Osteocyte (in vitro differentiated cells): ENCODE measurements around the gene WTAP. TPM values are rescaled to one million over a fixed set of nuclear protein-coding genes. Genes with fewer than 3 reads are reported as not detected.

Source experiments
- DNase-seq: peaks from one replicate; pipeline ENCODE4 v3.0.0; 2021; ENCODE audit warnings: mixed read lengths; ENCODE audit not compliant: unreplicated experiment; ENCODE audit errors: extremely low spot score
- H3K27ac Mint-ChIP-seq: one replicate; pipeline ENCODE4 v1.8.0; 2021; ENCODE audit warnings: mild to moderate bottlenecking, mixed read lengths; ENCODE audit not compliant: unreplicated experiment
- H3K27me3 Mint-ChIP-seq: one replicate; pipeline ENCODE4 v1.8.0; 2021; ENCODE audit warnings: mixed read lengths; ENCODE audit not compliant: unreplicated experiment
- H3K36me3 Mint-ChIP-seq: one replicate; pipeline ENCODE4 v1.8.0; 2021; ENCODE audit warnings: mixed read lengths; ENCODE audit not compliant: unreplicated experiment
- H3K4me1 Mint-ChIP-seq: one replicate; pipeline ENCODE4 v1.8.0; 2021; ENCODE audit warnings: mixed read lengths; ENCODE audit not compliant: unreplicated experiment
- H3K4me3 Mint-ChIP-seq: one replicate; pipeline ENCODE4 v1.8.0; 2021; ENCODE audit warnings: mild to moderate bottlenecking, moderate library complexity, mixed read lengths; ENCODE audit not compliant: unreplicated experiment
- H3K9me3 Mint-ChIP-seq: one replicate; pipeline ENCODE4 v1.8.0; 2021; ENCODE audit warnings: mixed read lengths; ENCODE audit not compliant: unreplicated experiment
- total RNA-seq: library from RNA; stranded (reverse); gene quantifications from 2 replicates; pipeline ENCODE4 v1.2.1, GENCODE V29; 2021
- TF ChIP-seq, protein P1 (sequence below): fragments of 200-600 bp; sonication (generic); IDR thresholded peaks from 2 replicates; pipeline ENCODE4 v1.5.0; 2021; ENCODE audit warnings: antibody characterized with exemption, mild to moderate bottlenecking, moderate library complexity

Gene WTAP
- total RNA-seq, 1 donor from 2014 or later: 83.7 TPM

DNA sequence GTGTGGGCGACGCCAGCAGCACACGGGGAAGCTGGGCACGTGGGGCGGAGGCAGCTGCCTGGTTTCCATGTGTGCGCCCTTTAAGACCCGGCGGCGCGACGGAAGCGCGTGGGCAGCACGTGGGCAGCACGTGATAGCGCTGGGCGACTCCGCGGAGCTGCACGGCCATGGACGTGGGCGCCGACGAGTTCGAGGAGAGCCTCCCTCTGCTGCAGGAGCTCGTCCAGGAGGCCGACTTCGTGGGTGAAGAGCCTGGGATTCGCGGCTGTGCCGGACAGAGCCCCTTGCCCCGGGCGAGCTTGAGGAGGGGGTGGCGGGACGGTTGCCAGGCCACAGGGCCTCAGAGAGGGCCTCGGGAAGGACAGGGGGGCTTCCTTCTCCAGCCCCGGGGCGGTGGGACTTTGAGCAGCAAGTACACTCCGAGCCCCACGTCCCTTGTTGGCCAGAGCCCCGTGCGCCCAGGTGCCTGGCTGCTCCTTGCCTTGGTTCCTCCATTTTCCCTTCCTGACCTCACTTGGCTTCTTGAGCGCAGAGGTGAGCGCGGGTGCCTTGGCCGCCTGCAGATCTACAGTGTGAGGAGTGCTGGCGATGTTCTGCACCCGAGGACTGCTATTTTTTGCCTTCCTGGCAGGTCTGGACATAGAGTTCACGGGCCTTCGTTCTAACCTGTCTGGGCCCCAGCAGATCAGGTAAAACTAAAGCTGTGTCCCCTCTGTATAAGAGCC lies 73.0 kb downstream of the WTAP start, which contains the start of gene PNLDC1:
Gene PNLDC1 (plus strand): TSS at position 136 of the 725 bp plus-strand sequence. CDS start 32 bp downstream, at position 168.
- Mint-ChIP-seq H3K27ac (no peak within 1 kb of the TSS), H3K9me3 (no peaks in the 10 kb centered on the region), H3K4me1 (no peaks in the 10 kb centered on the region), H3K36me3 (peaks cover 21% of the 10 kb centered on the region), H3K27me3 (no peaks in the 10 kb centered on the region), H3K4me3 (no peak within 1 kb of the TSS)
- no peak for DNase-seq
- TF ChIP-seq, protein P1, sequence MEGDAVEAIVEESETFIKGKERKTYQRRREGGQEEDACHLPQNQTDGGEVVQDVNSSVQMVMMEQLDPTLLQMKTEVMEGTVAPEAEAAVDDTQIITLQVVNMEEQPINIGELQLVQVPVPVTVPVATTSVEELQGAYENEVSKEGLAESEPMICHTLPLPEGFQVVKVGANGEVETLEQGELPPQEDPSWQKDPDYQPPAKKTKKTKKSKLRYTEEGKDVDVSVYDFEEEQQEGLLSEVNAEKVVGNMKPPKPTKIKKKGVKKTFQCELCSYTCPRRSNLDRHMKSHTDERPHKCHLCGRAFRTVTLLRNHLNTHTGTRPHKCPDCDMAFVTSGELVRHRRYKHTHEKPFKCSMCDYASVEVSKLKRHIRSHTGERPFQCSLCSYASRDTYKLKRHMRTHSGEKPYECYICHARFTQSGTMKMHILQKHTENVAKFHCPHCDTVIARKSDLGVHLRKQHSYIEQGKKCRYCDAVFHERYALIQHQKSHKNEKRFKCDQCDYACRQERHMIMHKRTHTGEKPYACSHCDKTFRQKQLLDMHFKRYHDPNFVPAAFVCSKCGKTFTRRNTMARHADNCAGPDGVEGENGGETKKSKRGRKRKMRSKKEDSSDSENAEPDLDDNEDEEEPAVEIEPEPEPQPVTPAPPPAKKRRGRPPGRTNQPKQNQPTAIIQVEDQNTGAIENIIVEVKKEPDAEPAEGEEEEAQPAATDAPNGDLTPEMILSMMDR: no peak

GRCh38 chr6:159801935-159802334 lies 74.6 kb downstream of the WTAP start:
- Mint-ChIP-seq H3K27me3 (no peaks in the 10 kb centered on the region), H3K36me3 (peaks cover 19% of the 10 kb centered on the region), H3K4me3 (no peak overlapping the region), H3K4me1 (no peaks in the 10 kb centered on the region), H3K9me3 (no peaks in the 10 kb centered on the region), H3K27ac (no peak overlapping the region)
- TF ChIP-seq, protein P1: no peak
- DNase-seq: no peak

- peaks cover 1% of the 10 kb centered on the region for H3K36me3 Mint-ChIP-seq
These were observed 77.2 kb downstream of the WTAP start for GRCh38 chr6:159804504-159804903.

GRCh38 chr6:159805440-159806020 lies 78.2 kb downstream of the WTAP start:
- Mint-ChIP-seq H3K4me1 (no peaks in the 10 kb centered on the region), H3K4me3 (no peak overlapping the region), H3K36me3 (no peaks in the 10 kb centered on the region), H3K27me3 (no peaks in the 10 kb centered on the region), H3K27ac (no peak overlapping the region), H3K9me3 (no peaks in the 10 kb centered on the region)
- no peak for DNase-seq
- TF ChIP-seq, protein P1: no peak

More at GRCh38 chr6:159804504-159804903, 77.2 kb downstream of the WTAP start:
- DNase-seq: no peak
- TF ChIP-seq, protein P1: no peak
- Mint-ChIP-seq H3K4me1 (no peaks in the 10 kb centered on the region), H3K4me3 (no peak overlapping the region), H3K9me3 (no peaks in the 10 kb centered on the region), H3K27me3 (no peaks in the 10 kb centered on the region), H3K27ac (no peak overlapping the region)

Other genes starting within 250 kb of the WTAP start
- gene SOD2, start 34.3 kb upstream of the WTAP start, total RNA-seq: 73.1 and 74.5 TPM in 2 replicates
- gene ACAT2, start 34.5 kb downstream of the WTAP start, total RNA-seq: 21.3 and 22.4 TPM in 2 replicates
- gene TCP1, start 62.1 kb downstream of the WTAP start, total RNA-seq: 167 and 173 TPM in 2 replicates
- gene MRPL18, start 63.0 kb downstream of the WTAP start, total RNA-seq: 47.1 and 47.3 TPM in 2 replicates
- not detected in 2 replicates for gene PNLDC1, start 72.8 kb downstream of the WTAP start, total RNA-seq
- not detected in 2 replicates for gene MAS1, start 163.5 kb downstream of the WTAP start, total RNA-seq
- 196 and 218 TPM in 2 replicates for gene IGF2R, start 241.6 kb downstream of the WTAP start, total RNA-seq